GM18861 (cell line): Measurements from ENCODE around the gene PERP.

ENCODE experiments used
- ATAC-seq: cut with Tn5 transposase; IDR thresholded peaks from one replicate; pipeline ENCODE4 v1.9.1; 2021; ENCODE audit not compliant: unreplicated experiment

PERP gene

GRCh38 chr6:138063726-138064125 lies 43.5 kb downstream of the PERP start:
- ATAC-seq: no peak

GRCh38 chr6:138054982-138055381 lies 52.2 kb downstream of the PERP start:
- ATAC-seq: no peak

GRCh38 chr6:138052783-138053182 lies 54.4 kb downstream of the PERP start:
- no peak for ATAC-seq

- no peak for ATAC-seq
Observed at GRCh38 chr6:138044972-138045371, 62.2 kb downstream of the PERP start.

GRCh38 chr6:138044458-138044857 lies 62.8 kb downstream of the PERP start:
- no peak for ATAC-seq
